Lower leg skin (tissue), 4 donors: ENCODE measurements around the gene RASL10B. TPM values are rescaled to one million over a fixed set of nuclear protein-coding genes. Genes with fewer than 3 reads are reported as not detected.

Experiments used
- DNase-seq, 2 donors: peaks; one replicate each; pipeline ENCODE4 v3.0.0-alpha.2; 2019; ENCODE audit warnings: low spot score in 2 of 2
- H3K4me3 ChIP-seq: fragments of 200-600 bp; sonication (generic); 2 replicates; pipeline ENCODE4 v1.5.1; 2017; ENCODE audit warnings: mild to moderate bottlenecking, low read depth; ENCODE audit not compliant: poor library complexity, severe bottlenecking
- POLR2A ChIP-seq, 2 donors: fragments of 450-650 bp; IDR thresholded peaks; one replicate each; pipeline ENCODE4 v1.6.1; 2016 to 2017; ENCODE audit warnings: antibody characterized with exemption in 2 of 2, mild to moderate bottlenecking in 1 of 2, moderate library complexity in 1 of 2
- WGBS, 2 donors: methylation state at CpG; one replicate each; pipeline ENCODE4 v1.1.5; 2018; 5-methylcytosine and 5-hydroxymethylcytosine counted together
- intact Hi-C: fragments of 100-400 bp; cut with DNase I; formaldehyde crosslinking; loops from one replicate; pipeline ENCODE4 v1.15.0; 2023; ENCODE audit warnings: low total_unique reads
- total RNA-seq, 4 donors: library from RNA; depleted of rRNA; stranded (reverse); fragments of >200 nt; gene quantifications; one replicate each; pipeline ENCODE4 v1.1.0, GENCODE V29; 2016
- TF ChIP-seq, protein P1 (sequence below), 3 donors: fragments of 450-650 bp; IDR thresholded peaks; one replicate each; pipeline ENCODE4 v1.5.1; 2016; ENCODE audit warnings: antibody characterized with exemption in 3 of 3, mild to moderate bottlenecking in 3 of 3, moderate library complexity in 2 of 3

Gene RASL10B
- total RNA-seq, 4 donors from 2014 or later, result 0.66 to 2.4 (median 1.5) TPM

DNA sequence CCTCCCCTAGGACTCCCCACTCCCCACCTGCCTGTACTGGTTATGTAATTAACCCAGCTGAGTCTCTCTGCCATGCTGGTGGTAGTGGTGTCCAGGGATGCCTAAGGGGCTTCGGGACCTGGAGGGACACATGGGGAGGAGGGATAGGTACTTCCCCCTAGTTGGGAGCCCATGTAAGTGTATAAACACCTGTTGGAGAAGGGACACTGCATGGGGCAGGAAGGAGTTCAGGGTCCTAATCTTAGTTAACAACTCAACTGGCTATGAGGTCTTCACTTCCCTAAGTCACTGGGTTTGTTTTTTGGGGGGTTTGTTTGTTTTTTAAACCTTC lies 1.3 kb downstream of the RASL10B start:
- no peak for DNase-seq
- H3K4me3 ChIP-seq, result no peak overlapping the region
- intact Hi-C loops, result no loop called here
- TF ChIP-seq POLR2A (IDR thresholded peaks at IDR 0.05), result no peak
- TF ChIP-seq, protein P1, sequence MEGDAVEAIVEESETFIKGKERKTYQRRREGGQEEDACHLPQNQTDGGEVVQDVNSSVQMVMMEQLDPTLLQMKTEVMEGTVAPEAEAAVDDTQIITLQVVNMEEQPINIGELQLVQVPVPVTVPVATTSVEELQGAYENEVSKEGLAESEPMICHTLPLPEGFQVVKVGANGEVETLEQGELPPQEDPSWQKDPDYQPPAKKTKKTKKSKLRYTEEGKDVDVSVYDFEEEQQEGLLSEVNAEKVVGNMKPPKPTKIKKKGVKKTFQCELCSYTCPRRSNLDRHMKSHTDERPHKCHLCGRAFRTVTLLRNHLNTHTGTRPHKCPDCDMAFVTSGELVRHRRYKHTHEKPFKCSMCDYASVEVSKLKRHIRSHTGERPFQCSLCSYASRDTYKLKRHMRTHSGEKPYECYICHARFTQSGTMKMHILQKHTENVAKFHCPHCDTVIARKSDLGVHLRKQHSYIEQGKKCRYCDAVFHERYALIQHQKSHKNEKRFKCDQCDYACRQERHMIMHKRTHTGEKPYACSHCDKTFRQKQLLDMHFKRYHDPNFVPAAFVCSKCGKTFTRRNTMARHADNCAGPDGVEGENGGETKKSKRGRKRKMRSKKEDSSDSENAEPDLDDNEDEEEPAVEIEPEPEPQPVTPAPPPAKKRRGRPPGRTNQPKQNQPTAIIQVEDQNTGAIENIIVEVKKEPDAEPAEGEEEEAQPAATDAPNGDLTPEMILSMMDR (IDR thresholded peaks at IDR 0.05), result no peak
- 63 to 85% methylated on average over 1 of the region's 1 CpG for WGBS, 2 donors

DNA sequence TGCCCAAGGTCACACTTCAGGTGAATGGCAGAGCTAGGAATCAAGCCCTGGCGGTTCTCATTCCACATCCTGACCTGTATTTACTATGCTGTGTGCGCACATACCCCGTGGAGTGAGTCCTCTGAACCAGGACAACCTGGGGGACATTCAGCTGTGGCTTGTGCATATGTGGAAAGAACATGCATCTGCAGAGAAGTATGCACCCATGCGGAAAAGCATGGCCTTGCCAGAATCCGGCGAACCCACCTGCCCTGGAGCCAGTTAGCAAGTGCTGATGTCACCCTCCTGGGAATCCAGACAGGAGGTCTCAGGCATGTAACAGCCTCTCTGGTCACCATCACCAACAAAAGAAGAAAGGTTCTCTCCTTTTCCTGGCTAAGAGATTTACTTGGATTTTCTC lies 1.9 kb downstream of the RASL10B start:
- peak in 1 of 2 donors; percentile 82 for DNase-seq
- 55 to 77% methylated on average over 6 of the region's 6 CpGs for WGBS, 2 donors
- intact Hi-C loops, result no loop called here
- no peak for TF ChIP-seq POLR2A (IDR thresholded peaks at IDR 0.05)
- TF ChIP-seq, protein P1 (IDR thresholded peaks at IDR 0.05), result no peak
- no peak overlapping the region for H3K4me3 ChIP-seq

DNA sequence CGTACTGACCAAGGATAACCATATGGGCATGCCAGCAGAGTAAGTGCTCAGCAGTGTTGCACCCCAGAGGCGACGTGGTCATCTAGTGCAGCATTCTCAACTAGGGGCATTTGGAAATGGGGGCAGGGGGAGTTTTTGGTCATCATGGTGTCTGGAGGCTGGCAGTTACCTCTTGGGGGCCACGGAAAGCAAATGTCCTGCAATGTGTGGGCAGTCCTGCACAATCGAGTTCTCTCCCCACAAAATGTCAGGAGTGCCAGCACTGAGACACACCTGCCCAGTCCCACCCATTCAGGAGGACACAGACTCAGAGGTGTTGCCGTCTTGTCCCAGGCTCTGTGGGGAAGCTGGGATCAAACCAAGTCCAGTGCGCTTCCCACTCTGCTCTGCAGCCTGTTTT lies 3.0 kb downstream of the RASL10B start:
- TF ChIP-seq POLR2A (IDR thresholded peaks at IDR 0.05), result no peak
- TF ChIP-seq, protein P1 (IDR thresholded peaks at IDR 0.05), result no peak
- H3K4me3 ChIP-seq, result no peak overlapping the region
- peak in 1 of 2 donors; percentile 81 for DNase-seq
- intact Hi-C loops, result no loop called here
- WGBS, 2 donors, result 88 to 91% methylated on average over 7 of the region's 7 CpGs

DNA sequence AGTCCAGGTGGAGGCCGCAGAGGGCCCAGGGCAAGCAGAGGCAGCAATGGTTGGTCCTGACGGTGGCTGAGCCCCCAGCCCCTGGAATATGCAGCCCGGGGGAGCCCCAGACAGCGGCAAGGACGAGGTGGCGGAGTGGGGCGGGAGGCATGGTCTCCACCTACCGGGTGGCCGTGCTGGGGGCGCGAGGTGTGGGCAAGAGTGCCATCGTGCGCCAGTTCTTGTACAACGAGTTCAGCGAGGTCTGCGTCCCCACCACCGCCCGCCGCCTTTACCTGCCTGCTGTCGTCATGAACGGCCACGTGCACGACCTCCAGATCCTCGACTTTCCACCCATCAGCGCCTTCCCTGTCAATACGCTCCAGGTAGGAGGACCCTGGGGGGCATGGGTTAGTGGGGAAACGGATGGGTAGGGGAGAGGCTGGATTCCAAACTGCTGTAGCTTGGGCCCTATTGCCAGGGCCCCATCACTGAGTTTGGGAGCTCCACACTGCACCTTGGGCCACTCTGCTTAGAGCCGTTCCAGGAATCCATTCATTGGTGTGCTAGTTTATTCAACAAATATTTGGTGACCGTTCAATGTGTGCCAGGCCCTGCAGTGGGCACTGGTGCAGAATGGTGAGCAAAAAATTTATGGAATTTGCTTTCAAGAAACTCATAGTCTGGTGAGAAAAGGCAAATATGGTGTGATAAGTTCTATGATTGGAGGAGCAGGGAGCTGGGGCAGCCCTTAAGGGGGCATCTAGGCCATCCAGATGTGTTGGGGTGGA lies 3.8 kb downstream of the RASL10B start:
- no peak overlapping the region for H3K4me3 ChIP-seq
- intact Hi-C loops, result no loop called here
- DNase-seq, result peak in 1 of 2 donors; percentile 85
- WGBS, 2 donors, result 82 to 90% methylated on average over 26 to 29 of the region's 29 CpGs
- TF ChIP-seq POLR2A (IDR thresholded peaks at IDR 0.05), result no peak
- TF ChIP-seq, protein P1 (IDR thresholded peaks at IDR 0.05), result no peak

DNA sequence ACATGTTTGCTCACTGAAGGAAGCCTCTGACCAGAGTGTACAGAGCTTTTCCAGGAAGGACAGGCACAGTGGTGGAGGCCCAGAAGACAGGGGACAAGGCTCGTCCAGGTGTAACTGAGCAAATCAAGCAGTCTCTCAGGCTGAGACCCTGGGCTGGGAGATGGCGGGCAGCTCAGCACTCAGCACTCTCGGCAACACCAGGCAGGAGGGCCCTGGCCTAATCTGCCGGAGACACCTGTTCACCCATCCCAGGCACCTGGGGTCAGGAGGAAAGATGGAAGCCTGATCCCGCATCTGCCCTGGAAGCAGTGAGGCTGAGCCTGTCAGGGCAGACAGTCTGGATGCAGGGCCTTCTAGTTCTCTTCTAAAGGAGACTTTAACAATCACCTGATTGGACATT lies 4.8 kb downstream of the RASL10B start:
- no peak for TF ChIP-seq POLR2A (IDR thresholded peaks at IDR 0.05)
- TF ChIP-seq, protein P1 (IDR thresholded peaks at IDR 0.05), result no peak
- intact Hi-C loops, result no loop called here
- WGBS, 2 donors, result 95 to 96% methylated on average over 5 of the region's 5 CpGs
- H3K4me3 ChIP-seq, result no peak overlapping the region
- peak in 1 of 2 donors; percentile 79 for DNase-seq
